H7 (cell line): Measurements from ENCODE around the gene ADCYAP1R1. TPM values are rescaled to one million over a fixed set of nuclear protein-coding genes. Genes with fewer than 3 reads are reported as not detected.

Source experiments
- DNase-seq: peaks from one replicate; pipeline ENCODE4 v3.0.0; 2012
- H3K27me3 ChIP-seq: 2 replicates; pipeline ENCODE4 v1.6.0; 2011; ENCODE audit warnings: mild to moderate bottlenecking, low read length; ENCODE audit not compliant: control insufficient read depth, insufficient read depth
- H3K36me3 ChIP-seq: replicated peaks from 2 replicates; pipeline ENCODE4 v1.5.1; 2011; ENCODE audit warnings: low read length; ENCODE audit not compliant: control insufficient read depth, insufficient read depth
- H3K4me3 ChIP-seq: 2 replicates; pipeline ENCODE4 v1.5.1; 2011; ENCODE audit warnings: low read depth, mild to moderate bottlenecking, control low read depth, low read length, moderate library complexity; ENCODE audit not compliant: insufficient read depth
- total RNA-seq: library from RNA; depleted of rRNA; stranded (reverse); fragments of >200 nt; shearing (Covaris generic); gene quantifications from 2 replicates; pipeline ENCODE4 v1.2.3, GENCODE V29; 2014

Gene ADCYAP1R1
- total RNA-seq, 1 experiment from 2014 or later, result 1.8 TPM

DNA sequence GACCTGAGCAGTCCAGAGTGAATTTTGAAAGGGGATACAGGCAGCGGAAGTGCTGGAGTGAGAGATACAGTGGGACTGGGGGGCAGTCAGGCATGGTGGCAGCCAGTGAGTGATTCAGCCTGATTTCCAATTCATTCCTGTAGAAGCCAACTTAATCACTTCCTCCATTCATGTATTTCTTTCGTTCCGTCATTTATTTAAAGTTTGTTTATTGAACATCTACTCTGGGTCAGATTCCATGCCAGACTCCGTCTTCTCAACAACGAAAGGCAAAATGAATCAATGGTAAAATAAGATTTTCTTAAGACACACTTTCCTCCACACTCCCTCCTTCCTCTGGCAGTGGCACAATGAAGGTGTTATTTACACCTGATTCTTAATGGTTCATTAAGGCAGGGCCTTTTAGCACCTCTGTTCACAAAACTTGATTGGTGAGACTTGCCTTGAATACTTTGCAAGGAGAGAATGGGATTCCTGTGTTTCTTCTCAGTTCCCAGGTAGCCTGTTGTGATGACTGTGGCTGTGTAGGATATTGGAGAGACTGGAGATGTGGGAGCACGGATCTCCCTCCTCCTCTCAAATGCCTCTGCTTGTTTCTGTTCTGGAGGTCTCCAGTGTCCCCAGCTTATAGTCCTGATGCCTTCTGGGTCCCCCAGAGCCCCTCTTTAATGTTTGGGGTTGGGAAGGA is 27.9 kb downstream of the ADCYAP1R1 start:
- Histone ChIP-seq H3K4me3 (no peak overlapping the region), H3K36me3 (no peaks in the 10 kb centered on the region; the same call in 1 of the 2 replicates), H3K27me3 (no peaks in the 10 kb centered on the region)
- DNase-seq, result no peak

DNA sequence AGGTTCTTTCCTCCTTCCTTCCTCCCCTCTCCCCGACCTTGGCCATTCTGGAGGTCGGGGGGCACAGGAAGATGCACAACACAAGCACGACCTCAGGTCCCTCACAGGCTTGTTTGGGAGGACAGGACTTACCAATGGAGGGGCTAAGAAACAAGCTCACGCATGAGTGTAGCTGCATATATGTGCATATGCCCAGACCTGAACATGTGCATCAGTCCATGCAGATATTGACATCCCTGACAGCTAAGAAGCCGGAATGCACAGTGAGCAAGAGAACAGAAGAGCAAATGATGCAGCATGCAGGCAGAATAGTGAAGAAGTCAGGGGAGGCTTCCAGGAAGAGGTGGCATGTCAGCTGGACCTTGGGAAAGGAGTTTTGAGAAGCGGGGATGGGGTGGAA is 28.7 kb downstream of the ADCYAP1R1 start:
- no peak overlapping the region for H3K4me3 ChIP-seq
- DNase-seq, result no peak
- H3K27me3 ChIP-seq, result no peaks in the 10 kb centered on the region
- no peaks in the 10 kb centered on the region; the same call in 1 of the 2 replicates for H3K36me3 ChIP-seq

- H3K4me3 ChIP-seq, result no peak overlapping the region
- H3K27me3 ChIP-seq, result no peaks in the 10 kb centered on the region
- H3K36me3 ChIP-seq, result no peaks in the 10 kb centered on the region; the same call in 1 of the 2 replicates
- no peak for DNase-seq
Measured at GRCh38 chr7:31082017-31082416, 29.9 kb downstream of the ADCYAP1R1 start.

DNA sequence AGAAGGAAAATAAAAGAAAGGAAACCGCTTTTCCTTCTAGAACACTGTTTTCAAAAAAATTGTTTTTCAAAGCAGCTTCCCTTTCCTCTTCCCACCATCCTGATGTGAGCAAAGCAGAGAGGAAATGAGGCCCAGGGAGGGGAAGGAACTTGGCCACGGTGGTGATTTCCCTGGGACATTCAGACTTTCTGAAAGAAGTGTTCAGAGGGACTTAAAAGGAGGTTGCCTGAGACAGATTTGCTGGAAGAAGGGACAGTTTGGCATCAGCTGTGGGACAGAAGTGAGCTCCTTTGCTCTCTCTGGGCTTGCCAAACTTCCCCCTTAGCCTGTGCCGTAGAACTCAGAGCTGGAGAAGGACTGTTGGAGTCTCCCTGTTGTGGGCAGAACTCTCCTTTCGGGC is 30.3 kb downstream of the ADCYAP1R1 start:
- Histone ChIP-seq H3K27me3 (no peaks in the 10 kb centered on the region), H3K4me3 (no peak overlapping the region), H3K36me3 (no peaks in the 10 kb centered on the region; the same call in 1 of the 2 replicates)
- DNase-seq, result no peak

DNA sequence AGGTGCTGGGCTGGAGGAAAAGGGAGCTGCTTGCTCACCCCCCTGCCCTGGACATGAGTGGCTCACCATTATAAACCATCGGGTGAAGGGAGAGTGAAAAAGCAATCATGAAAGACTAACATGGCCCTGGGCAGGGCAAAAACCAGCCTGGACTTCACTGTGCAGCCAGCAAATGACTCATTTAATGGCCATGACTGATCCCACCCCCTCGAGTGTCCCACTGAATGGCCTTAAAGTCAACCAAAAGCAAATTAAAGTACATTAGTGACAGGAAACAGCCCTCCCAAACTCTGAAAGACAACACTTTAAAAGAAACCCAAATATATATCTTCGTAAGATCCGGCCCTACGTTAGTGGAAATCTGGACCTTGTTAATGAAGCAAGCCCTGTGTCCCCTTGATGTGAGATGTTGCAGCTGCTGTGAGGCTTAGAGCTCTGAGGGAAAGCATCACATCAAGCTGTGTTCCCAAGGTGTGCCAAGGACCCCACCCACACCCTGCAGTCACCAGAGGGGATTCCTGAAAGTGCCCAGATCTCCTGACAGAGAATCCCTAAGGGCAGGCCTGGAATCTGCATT is 31.2 kb downstream of the ADCYAP1R1 start:
- DNase-seq, result no peak
- no peaks in the 10 kb centered on the region for H3K27me3 ChIP-seq
- H3K36me3 ChIP-seq, result no peaks in the 10 kb centered on the region
- H3K4me3 ChIP-seq, result no peak overlapping the region

GRCh38 chr7:31084226-31084625 is 32.1 kb downstream of the ADCYAP1R1 start:
- no peaks in the 10 kb centered on the region for H3K36me3 ChIP-seq
- H3K4me3 ChIP-seq, result no peak overlapping the region
- no peak for DNase-seq
- H3K27me3 ChIP-seq, result no peaks in the 10 kb centered on the region

DNA sequence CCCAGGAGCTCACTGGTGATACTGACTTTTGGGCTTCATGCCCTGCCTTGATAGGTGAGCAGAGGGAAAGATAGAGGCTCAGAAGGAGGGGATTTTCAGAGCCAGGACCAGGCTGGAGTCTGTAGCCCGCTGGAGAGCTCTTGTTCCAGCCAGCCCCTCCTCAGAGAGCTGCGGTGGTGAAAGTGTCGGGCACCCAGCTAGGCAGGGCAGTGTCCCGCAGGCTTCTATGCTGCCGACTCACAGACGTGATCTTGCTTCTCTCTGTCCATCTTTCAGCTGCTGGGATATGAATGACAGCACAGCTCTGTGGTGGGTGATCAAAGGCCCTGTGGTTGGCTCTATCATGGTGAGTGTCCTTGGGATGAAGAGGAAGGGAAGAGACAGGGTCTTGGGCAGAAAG is 35.2 kb downstream of the ADCYAP1R1 start:
- Histone ChIP-seq H3K27me3 (no peaks in the 10 kb centered on the region), H3K4me3 (no peak overlapping the region), H3K36me3 (no peaks in the 10 kb centered on the region)
- no peak for DNase-seq

- DNase-seq, result no peak
- Histone ChIP-seq H3K27me3 (no peaks in the 10 kb centered on the region), H3K4me3 (no peak overlapping the region), H3K36me3 (no peaks in the 10 kb centered on the region)
Measured at GRCh38 chr7:31091924-31092434, 39.9 kb downstream of the ADCYAP1R1 start.

DNA sequence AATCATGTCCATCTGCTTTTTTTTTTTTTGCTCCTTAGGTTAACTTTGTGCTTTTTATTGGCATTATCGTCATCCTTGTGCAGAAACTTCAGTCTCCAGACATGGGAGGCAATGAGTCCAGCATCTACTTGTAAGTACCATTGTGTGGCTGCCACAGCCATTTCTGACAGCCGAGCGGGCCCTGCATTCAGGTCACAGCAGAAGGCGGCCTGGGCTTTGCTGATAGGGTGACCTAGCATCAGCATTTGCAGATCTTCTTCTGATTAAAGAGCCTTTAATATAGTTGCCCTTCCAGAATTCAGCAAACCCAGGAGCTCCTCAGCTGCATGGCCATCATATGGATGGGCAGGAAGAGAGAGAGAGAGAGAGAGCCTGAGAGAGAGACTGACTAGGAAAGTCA is 40.5 kb downstream of the ADCYAP1R1 start:
- H3K36me3 ChIP-seq, result no peaks in the 10 kb centered on the region
- H3K27me3 ChIP-seq, result no peaks in the 10 kb centered on the region
- DNase-seq, result no peak
- no peak overlapping the region for H3K4me3 ChIP-seq

DNA sequence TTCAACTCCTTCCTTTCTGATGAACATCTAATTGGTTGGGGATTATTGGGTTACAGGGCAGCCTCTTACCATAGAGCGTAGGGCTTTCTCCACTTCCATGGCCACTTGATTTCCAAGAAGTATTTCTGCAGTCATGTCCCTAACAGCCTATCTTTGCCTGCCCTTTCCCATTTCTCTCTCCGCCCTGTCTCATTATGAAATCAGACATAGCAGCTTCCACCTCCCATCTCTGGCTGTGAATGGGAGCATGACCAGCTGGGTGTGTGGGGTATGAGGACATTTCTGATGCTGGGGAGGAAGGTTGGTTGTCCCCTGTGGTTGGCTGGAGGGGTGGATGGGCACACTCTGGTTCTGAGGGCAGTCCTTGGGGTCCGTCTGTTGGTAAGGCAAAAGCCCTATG is 41.2 kb downstream of the ADCYAP1R1 start:
- Histone ChIP-seq H3K27me3 (no peaks in the 10 kb centered on the region), H3K36me3 (no peaks in the 10 kb centered on the region), H3K4me3 (no peak overlapping the region)
- no peak for DNase-seq

DNA sequence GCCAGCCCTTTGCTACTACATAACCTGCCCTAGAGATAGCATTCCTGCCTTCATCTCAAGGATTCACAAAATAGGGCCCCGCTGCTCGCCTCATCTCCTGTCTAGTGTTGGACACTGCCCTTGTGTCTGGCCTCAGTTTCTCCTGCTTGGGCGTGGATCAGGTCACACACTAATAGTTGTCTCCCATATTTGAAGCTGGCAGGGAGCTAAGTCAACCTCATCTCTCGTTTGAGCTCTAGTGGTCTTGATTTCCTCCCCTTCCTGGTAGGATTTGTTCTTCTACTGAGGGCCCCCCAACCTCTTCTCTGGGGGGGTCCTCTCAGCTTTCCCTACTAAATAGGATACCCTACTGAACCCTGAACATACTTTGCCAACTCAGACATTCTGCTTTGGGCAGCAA is 42.2 kb downstream of the ADCYAP1R1 start:
- no peaks in the 10 kb centered on the region for H3K36me3 ChIP-seq
- DNase-seq, result no peak
- no peaks in the 10 kb centered on the region for H3K27me3 ChIP-seq

DNA sequence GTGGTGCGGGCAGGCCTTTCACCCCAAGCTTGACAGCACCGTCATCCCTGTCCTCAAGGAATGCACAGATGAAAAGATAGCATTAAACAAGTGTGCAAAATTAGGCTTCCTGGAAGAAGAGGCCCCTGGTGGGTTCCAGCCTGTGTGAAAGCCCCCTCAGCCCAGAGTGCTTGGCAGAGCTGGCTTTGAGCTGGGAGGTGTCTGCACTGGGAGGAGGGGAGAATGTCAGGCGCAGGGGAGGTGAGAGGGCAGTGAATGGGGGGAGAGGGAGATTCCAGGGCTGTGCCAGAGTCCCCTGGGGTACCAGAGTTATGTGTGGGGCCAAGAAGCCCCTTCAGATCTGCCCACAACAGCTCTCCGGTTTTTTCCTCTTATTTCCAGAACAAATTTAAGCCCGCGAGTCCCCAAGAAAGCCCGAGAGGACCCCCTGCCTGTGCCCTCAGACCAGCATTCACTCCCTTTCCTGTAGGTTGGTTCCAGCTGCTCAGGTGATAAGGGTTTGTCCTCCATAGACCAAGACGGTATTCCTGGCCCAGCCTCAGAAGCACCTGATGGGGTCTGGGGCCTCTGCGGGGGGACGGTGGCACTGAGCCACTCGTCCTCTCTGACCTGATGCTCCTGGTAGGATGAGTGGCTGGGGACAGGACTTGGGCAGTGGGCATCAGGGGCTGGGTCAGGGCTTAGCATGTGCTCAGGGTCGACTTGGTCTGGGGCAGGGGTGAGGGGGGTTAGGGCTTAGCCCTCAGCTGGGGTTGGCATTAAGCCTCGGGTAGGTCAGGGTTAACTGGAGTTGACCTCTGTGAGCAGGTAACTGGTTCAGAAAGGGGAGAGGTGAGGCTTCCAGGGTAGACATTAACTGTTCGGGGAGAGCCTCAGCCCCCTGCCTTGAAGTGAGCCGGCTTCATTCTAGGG is 43.4 kb downstream of the ADCYAP1R1 start:
- DNase-seq, result peak; percentile 27
- no peaks in the 10 kb centered on the region for H3K36me3 ChIP-seq
- no peak overlapping the region for H3K4me3 ChIP-seq
- no peaks in the 10 kb centered on the region for H3K27me3 ChIP-seq

More for the DNA sequence above, 42.2 kb downstream of the ADCYAP1R1 start:
- H3K4me3 ChIP-seq, result no peak overlapping the region

GRCh38 chr7:31096198-31096876 is 44.2 kb downstream of the ADCYAP1R1 start:
- H3K27me3 ChIP-seq, result no peaks in the 10 kb centered on the region
- H3K4me3 ChIP-seq, result no peak overlapping the region
- no peaks in the 10 kb centered on the region for H3K36me3 ChIP-seq
- DNase-seq, result peak; percentile 13

DNA sequence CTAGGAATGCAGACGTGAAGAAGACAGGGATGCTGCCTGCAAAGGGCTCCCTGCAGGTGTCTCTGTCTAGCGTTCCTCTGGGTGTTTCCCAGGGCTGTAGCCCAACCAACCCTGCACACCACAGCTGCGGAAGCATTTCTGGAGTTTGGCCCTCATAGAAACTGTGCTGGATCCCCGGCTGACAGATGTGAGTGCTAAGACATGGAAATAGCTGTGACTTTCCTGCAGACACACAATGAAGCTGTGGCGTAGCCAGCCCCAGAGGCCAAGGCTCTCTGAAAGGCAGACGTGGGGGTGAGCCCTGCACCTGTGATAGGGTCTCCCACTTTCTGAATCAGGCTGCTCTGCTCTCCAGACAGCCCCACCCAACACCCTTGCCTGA is 44.8 kb downstream of the ADCYAP1R1 start:
- peak; percentile 15 for DNase-seq
- no peaks in the 10 kb centered on the region for H3K27me3 ChIP-seq
- H3K36me3 ChIP-seq, result no peaks in the 10 kb centered on the region
- no peak overlapping the region for H3K4me3 ChIP-seq
